ENCODE measurements around the gene MEGF11. TPM values are rescaled to one million over a fixed set of nuclear protein-coding genes. Genes with fewer than 3 reads are reported as not detected.

The MEGF11 gene
- total RNA-seq, 1 experiment from 2014 or later: 2.3 TPM

- TF ChIP-seq JUND (IDR thresholded peaks at IDR 0.05): no peak
- TF ChIP-seq ELF1 (IDR thresholded peaks at IDR 0.05; ENCODE audit: borderline replicate concordance, low read depth): no peak
These were observed 367.8 kb downstream of the MEGF11 start (continued) for GRCh38 chr15:65885668-65886218.

GRCh38 chr15:65884511-65884910 lies 369.0 kb downstream of the MEGF11 start:
- no TSS peak for BruUV-seq (replicated peaks)
- Histone ChIP-seq H3K4me2 (ENCODE audit: low read length) (no peak overlapping the region), H3K79me2 (ENCODE audit: insufficient read depth, low read length) (peaks cover 38% of the 10 kb centered on the region), H3K4me3 (replicated peaks in 1 of 2; ENCODE audit: low read depth in 1 of 2, low read length in 2 of 2) (no peak overlapping the region), H3K27me3 (ENCODE audit: insufficient read depth, low read length) (no peaks in the 10 kb centered on the region), H2AFZ (ENCODE audit: low read depth, low read length, poor library complexity, severe bottlenecking) (no peak overlapping the region), H3K4me1 (ENCODE audit: control insufficient read depth in 1 of 2, insufficient read depth in 2 of 2, low read length in 2 of 2) (no peaks in the 10 kb centered on the region), H3K9me2 (ENCODE audit: insufficient read depth) (no peaks in the 10 kb centered on the region), H4K20me1 (ENCODE audit: insufficient read depth) (peaks cover 7% of the 10 kb centered on the region; the same call in 1 of the 2 replicates), H3K9ac (ENCODE audit: low read length) (no peak overlapping the region), H3K36me3 (ENCODE audit: control insufficient read depth in 1 of 2, insufficient read depth in 2 of 2, low read length in 2 of 2) (peaks cover 42 to 53% of the 10 kb centered on the region in 2 experiments; a peak in 3 of 4 replicates), H3K27ac (ENCODE audit: low read depth, low read length) (no peak overlapping the region), H3K9me3 (ENCODE audit: control insufficient read depth in 1 of 2, insufficient read depth in 1 of 2, low read depth in 1 of 2, low read length in 2 of 2) (no peaks in the 10 kb centered on the region)
- intact Hi-C loops (cut with micrococcal nuclease): no loop called here
- ATAC-seq: no peak
- ChIA-PET RAD21 (ENCODE audit: low non-redundant PET in 1 of 2, low total read pairs in 2 of 2, uncharacterized antibody in 2 of 2, unreplicated experiment in 2 of 2) (no interaction called here), CTCF (no interaction called here), POLR2A (no interaction called here)
- TF ChIP-seq YY1 (IDR thresholded peaks at IDR 0.05; ENCODE audit: extremely low read depth, insufficient replicate concordance, low read depth, low read length) (no peak), EZH2 (IDR thresholded peaks at IDR 0.05) (no peak), SIN3A (IDR thresholded peaks at IDR 0.05; ENCODE audit: low read depth) (no peak)
- DNase-seq (ENCODE audit: low read depth, low spot score): no peak

DNA sequence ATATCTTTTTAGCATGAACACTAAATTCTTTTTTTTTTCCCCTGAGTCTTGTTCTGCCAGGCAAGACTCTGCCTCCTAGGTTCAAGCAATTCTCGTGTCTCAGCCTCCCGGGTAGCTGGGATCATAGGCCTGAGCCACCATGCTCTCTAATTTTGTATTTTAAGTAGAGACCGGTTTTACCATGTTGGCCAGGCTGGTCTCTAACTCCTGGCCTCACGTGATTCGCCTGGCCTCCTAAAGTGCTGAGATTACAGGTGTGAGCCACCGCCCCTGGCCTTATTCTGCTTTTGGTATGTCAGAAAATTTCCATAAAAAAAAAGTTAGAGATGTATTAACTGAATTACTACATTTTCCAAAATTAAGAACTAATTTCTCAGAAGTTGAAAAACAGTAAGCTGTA lies 370.0 kb downstream of the MEGF11 start:
- H3K9me2 ChIP-seq (ENCODE audit: insufficient read depth): no peaks in the 10 kb centered on the region
- H3K4me1 ChIP-seq (ENCODE audit: control insufficient read depth in 1 of 2, insufficient read depth in 2 of 2, low read length in 2 of 2): no peaks in the 10 kb centered on the region
- H3K27me3 ChIP-seq (ENCODE audit: insufficient read depth, low read length): no peaks in the 10 kb centered on the region
- ChIA-PET POLR2A (no interaction called here), CTCF (no interaction called here), RAD21 (ENCODE audit: low non-redundant PET in 1 of 2, low total read pairs in 2 of 2, uncharacterized antibody in 2 of 2, unreplicated experiment in 2 of 2) (no interaction called here)
- BruUV-seq (replicated peaks): no TSS peak
- ATAC-seq (no peak), DNase-seq (ENCODE audit: low read depth, low spot score) (no peak)
- H3K4me3 ChIP-seq (replicated peaks in 1 of 2; ENCODE audit: low read depth in 1 of 2, low read length in 2 of 2): no peak overlapping the region
- H2AFZ ChIP-seq (ENCODE audit: low read depth, low read length, poor library complexity, severe bottlenecking): no peak overlapping the region
- peaks cover 29% of the 10 kb centered on the region for H3K79me2 ChIP-seq (ENCODE audit: insufficient read depth, low read length)
- intact Hi-C loops (cut with micrococcal nuclease): no loop called here
- no peak overlapping the region for H3K9ac ChIP-seq (ENCODE audit: low read length)
- no peaks in the 10 kb centered on the region for H3K9me3 ChIP-seq (ENCODE audit: control insufficient read depth in 1 of 2, insufficient read depth in 1 of 2, low read depth in 1 of 2, low read length in 2 of 2)
- no peak overlapping the region for H3K27ac ChIP-seq (ENCODE audit: low read depth, low read length)
- peaks cover 39 to 53% of the 10 kb centered on the region in 2 experiments; a peak in 3 of 4 replicates for H3K36me3 ChIP-seq (ENCODE audit: control insufficient read depth in 1 of 2, insufficient read depth in 2 of 2, low read length in 2 of 2)
- no peak overlapping the region for H3K4me2 ChIP-seq (ENCODE audit: low read length)
- TF ChIP-seq, protein P1, sequence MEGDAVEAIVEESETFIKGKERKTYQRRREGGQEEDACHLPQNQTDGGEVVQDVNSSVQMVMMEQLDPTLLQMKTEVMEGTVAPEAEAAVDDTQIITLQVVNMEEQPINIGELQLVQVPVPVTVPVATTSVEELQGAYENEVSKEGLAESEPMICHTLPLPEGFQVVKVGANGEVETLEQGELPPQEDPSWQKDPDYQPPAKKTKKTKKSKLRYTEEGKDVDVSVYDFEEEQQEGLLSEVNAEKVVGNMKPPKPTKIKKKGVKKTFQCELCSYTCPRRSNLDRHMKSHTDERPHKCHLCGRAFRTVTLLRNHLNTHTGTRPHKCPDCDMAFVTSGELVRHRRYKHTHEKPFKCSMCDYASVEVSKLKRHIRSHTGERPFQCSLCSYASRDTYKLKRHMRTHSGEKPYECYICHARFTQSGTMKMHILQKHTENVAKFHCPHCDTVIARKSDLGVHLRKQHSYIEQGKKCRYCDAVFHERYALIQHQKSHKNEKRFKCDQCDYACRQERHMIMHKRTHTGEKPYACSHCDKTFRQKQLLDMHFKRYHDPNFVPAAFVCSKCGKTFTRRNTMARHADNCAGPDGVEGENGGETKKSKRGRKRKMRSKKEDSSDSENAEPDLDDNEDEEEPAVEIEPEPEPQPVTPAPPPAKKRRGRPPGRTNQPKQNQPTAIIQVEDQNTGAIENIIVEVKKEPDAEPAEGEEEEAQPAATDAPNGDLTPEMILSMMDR (IDR thresholded peaks at IDR 0.05 in 2 of 3, conservative IDR thresholded peaks at IDR 0.05 in 1 of 3; ENCODE audit: borderline replicate concordance in 1 of 3, insufficient read depth in 1 of 3, low read depth in 2 of 3, low read length in 2 of 3): no peak
- TF ChIP-seq TCF7L2 (IDR thresholded peaks at IDR 0.05; ENCODE audit: borderline replicate concordance, extremely low read depth, insufficient read depth, insufficient read length): no peak
- TF ChIP-seq EZH2 (IDR thresholded peaks at IDR 0.05): no peak
- TF ChIP-seq SRF (IDR thresholded peaks at IDR 0.05; ENCODE audit: low read depth): no peak
- no peak for TF ChIP-seq ZNF274 (IDR thresholded peaks at IDR 0.05; ENCODE audit: low read depth, low read length)
- no peak for TF ChIP-seq MAX (IDR thresholded peaks at IDR 0.05)
- no peak for TF ChIP-seq FOSL1 (IDR thresholded peaks at IDR 0.05; ENCODE audit: low read depth)
- no peak for TF ChIP-seq CEBPB (IDR thresholded peaks at IDR 0.05; ENCODE audit: low read depth)
- TF ChIP-seq ELF1 (IDR thresholded peaks at IDR 0.05; ENCODE audit: borderline replicate concordance, low read depth): no peak
- TF ChIP-seq CBX3 (IDR thresholded peaks at IDR 0.05; ENCODE audit: low read depth): no peak
- no peak for TF ChIP-seq ZBTB33 (IDR thresholded peaks at IDR 0.05; ENCODE audit: extremely low read depth, insufficient replicate concordance, low read length)
- H4K20me1 ChIP-seq (ENCODE audit: insufficient read depth): peaks cover 8% of the 10 kb centered on the region; the same call in 1 of the 2 replicates
